Motor neuron (in vitro differentiated cells): ENCODE measurements around the gene NRIP1. TPM values are rescaled to one million over a fixed set of nuclear protein-coding genes. Genes with fewer than 3 reads are reported as not detected.

Experiments
- ATAC-seq, 8 experiments: fragments of 200-7000 bp; cut with Tn5 transposase; replicated peaks in 6 of 8; 2 replicates each; pipeline ENCODE4 v1.8.0; 2021; ENCODE audit warnings: mild to moderate bottlenecking in 8 of 8, moderate library complexity in 8 of 8
- H3K27ac ChIP-seq, 2 donors: fragments of 250-450 bp; sonication (Bioruptor Pico); 2 replicates each; pipeline ENCODE4 v1.9.0; 2021; ENCODE audit warnings: antibody characterized with exemption in 2 of 2, mild to moderate bottlenecking in 2 of 2, moderate library complexity in 1 of 2
- H3K4me1 ChIP-seq, 2 donors: fragments of 250-450 bp; sonication (Bioruptor Pico); replicated peaks in 1 of 2; 2 replicates each; pipeline ENCODE4 v1.6.1; 2021; ENCODE audit warnings: antibody characterized with exemption in 2 of 2, mild to moderate bottlenecking in 2 of 2, moderate library complexity in 1 of 2
- H3K4me3 ChIP-seq, 5 donors: fragments of 250-450 bp; sonication (Bioruptor Pico); 2 replicates each; pipeline ENCODE4 v1.9.0; 2021; ENCODE audit warnings: antibody characterized with exemption in 5 of 5, mild to moderate bottlenecking in 5 of 5, moderate library complexity in 4 of 5
- WGBS, 10 experiments: fragments of 450-650 bp; shearing (Covaris generic); methylation state at CpG; one replicate each; pipeline ENCODE4 v1.0.0; 2022; 5-methylcytosine and 5-hydroxymethylcytosine counted together
- in situ Hi-C, 9 experiments: fragments of 400-800 bp; cut with MboI; loops; one replicate each; pipeline ENCODE4 v1.15.0; 2021; ENCODE audit warnings: low sequenced_read_pairs in 9 of 9, low pct_unique_long_range_greater_than_20kb in 2 of 9; ENCODE audit not compliant: unreplicated experiment in 9 of 9
- total RNA-seq, 8 experiments: library from RNA; unstranded; fragments of 300-600 nt; gene quantifications; 2 replicates each; pipeline versions ENCODE4 v1.2.3 to v1.2.4, GENCODE V29; 2022

The NRIP1 gene
- total RNA-seq, 8 experiments from 2014 or later: 26.2 to 80.5 (median 51.6) TPM

DNA sequence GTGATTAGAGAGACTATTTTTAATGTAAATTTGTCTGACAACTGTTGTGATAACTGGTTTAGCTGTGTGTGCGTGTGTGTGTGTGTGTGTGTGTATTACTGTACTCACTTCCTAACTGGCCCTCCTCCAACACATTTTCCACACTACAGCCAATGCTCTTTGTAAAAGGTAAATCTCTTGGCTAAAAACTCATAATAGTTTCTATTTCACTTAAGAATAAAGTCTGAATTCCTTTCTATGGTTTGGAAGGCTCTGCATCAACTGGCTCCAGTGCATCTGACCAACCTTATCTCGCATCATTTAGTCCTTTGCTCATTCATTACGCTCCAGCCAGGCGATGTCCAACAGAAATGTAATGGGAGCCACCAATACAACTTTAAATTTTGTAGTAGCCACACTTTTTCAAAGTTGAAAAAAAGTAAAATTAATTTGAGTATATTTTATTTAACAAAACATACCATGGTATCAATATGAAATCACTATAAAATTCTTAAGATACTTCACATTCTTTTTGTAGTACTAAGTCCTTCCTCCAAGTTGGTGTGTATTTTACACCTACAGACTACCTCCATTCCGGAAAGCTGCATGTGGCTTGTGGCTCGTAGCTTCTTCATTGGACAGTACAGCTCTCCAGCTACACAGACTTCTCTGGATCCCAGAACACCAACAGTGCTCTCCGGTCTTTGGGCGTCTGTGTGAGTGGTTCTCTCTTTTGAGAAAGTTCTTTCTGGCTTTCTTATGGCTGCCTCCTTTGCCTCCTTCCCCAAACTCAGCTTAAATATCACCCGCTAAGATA lies 68.9 kb downstream of the NRIP1 start:
- peaks cover under 1 to 3% of the 10 kb centered on the region in 2 donors for H3K4me1 ChIP-seq
- H3K4me3 ChIP-seq: no peak overlapping the region
- 85 to 100% (median 93%) methylated on average over 4 to 9 of the region's 9 CpGs for WGBS, 10 experiments
- in situ Hi-C loops: no loop called here
- H3K27ac ChIP-seq: no peak overlapping the region
- peak in 1 of 8 experiments; percentile 16 for ATAC-seq

DNA sequence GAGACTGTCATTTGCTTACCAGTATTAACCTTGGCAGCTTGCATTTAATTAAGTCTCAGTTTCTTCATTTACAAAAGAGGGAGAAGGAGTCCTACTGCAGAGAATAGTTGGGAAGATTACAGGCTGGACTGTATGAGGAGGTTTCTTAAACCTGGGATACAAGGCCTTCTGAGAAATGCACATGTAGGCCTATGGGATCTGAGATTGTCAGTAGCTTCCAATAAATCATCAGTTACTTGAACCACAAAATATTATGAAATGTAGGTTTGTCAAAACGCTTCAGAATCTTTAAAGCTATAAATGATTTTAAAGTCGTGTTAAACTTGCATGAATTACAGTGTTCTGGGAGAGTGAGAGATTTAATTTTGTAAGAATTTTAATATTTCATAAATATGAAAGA lies 69.6 kb downstream of the NRIP1 start:
- Histone ChIP-seq H3K4me3 (no peak overlapping the region), H3K4me1 (no peaks in the 10 kb centered on the region), H3K27ac (no peak overlapping the region)
- in situ Hi-C loops: no loop called here
- 34 to 100% (median 91%) methylated on average over 1 to 2 of the region's 2 CpGs; no CpG with 5 or more reads in 1 of the 10 experiments for WGBS, 10 experiments
- ATAC-seq: no peak

DNA sequence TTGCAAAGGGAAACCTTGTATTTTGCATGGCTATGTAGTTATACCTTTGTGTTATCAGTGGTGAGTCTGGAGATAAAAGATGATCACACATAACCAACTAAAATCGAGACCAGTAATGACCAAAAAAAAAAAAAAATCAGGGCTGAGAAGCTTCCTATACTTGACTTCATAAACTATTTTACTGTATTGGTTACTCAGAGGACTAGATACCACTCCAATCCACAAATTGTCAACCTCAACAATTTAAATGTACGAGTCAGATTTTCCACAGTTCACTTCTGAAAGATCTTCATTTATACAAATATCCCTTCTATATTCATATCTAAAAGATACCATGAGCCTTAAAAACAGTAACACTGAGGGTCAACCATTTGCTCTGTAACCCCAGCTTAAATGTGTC lies 71.7 kb downstream of the NRIP1 start:
- H3K27ac ChIP-seq: no peak overlapping the region
- no peak overlapping the region for H3K4me3 ChIP-seq
- WGBS, 10 experiments: 93 to 100% (median 100%) methylated on average over 1 to 2 of the region's 2 CpGs; no CpG with 5 or more reads in 1 of the 10 experiments
- no peak for ATAC-seq
- H3K4me1 ChIP-seq: no peaks in the 10 kb centered on the region
- in situ Hi-C loops: no loop called here

DNA sequence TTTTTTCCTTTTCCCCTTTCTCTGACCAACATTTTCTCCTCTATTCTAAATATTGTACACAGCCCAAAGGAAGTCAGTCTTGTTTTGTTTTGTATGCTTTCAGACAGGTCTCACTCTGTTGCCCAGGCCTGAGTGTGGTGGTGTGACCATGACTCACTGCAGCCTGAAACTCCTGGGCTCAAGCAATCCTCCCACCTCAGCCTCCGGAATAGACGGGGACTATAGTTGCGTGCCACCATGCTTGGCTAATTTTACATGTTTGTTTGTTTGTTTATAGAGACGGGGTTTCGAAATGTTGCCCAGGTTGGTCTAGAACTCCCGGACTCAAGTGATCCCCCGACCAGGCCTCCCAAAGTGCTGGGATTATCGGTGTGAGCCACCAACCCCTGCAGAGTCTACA lies 72.8 kb downstream of the NRIP1 start:
- H3K27ac ChIP-seq: no peak overlapping the region
- H3K4me3 ChIP-seq: no peak overlapping the region
- peaks cover 7 to 10% of the 10 kb centered on the region in 2 donors for H3K4me1 ChIP-seq
- in situ Hi-C loops: no loop called here
- WGBS, 10 experiments: 87 to 100% (median 96%) methylated on average over 3 to 6 of the region's 8 CpGs; no CpG with 5 or more reads in 2 of the 10 experiments
- no peak for ATAC-seq

DNA sequence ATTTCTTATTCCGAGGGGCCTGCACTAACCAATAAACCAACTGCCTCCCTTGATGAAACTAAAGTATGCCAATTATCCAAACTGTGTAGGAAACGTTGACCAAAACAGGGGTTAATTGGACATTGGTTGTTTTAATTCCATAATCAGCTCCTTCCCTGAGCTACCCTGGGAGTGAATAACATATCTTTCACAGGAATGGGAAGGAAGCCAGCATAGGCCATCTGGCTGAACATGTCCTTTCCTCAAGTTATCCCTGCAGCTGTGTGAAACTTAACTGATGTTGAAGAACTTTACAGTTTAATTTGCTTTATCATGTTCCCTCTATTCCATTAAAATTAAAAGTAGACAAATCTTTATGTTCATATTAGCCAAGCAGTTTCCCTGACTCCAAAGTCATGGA lies 75.4 kb downstream of the NRIP1 start:
- H3K4me3 ChIP-seq: no peak overlapping the region
- H3K4me1 ChIP-seq: peaks cover 7 to 11% of the 10 kb centered on the region in 2 donors
- ATAC-seq: peak in 1 of 8 experiments; percentile 66
- in situ Hi-C loops: no loop called here
- 14 to 100% (median 91%) methylated on average over 1 to 2 of the region's 2 CpGs; no CpG with 5 or more reads in 2 of the 10 experiments for WGBS, 10 experiments
- H3K27ac ChIP-seq: no peak overlapping the region

DNA sequence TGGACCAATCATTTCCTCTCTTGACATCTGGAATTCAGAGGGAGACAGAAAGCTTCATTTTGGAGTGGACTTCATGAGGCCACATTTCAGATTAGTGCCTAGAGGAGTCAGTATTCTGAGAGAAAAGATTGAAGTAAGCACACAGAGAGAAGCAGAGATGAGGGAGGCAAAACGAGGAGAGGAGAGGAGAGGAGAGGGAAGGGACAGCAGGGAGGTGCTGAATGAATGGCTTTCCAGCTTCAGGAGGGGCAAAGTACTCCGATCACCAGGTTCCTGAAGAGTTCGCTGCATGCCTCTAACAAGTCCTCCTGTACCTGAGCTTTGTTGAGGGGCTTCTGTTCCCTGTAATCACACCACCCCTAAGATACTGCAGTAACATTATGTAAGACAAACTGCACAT lies 76.0 kb downstream of the NRIP1 start:
- H3K27ac ChIP-seq: no peak overlapping the region
- WGBS, 10 experiments: 0 to 100% (median 72%) methylated on average over 1 to 3 of the region's 3 CpGs; no CpG with 5 or more reads in 3 of the 10 experiments
- H3K4me3 ChIP-seq: no peak overlapping the region
- in situ Hi-C loops: no loop called here
- no peak for ATAC-seq
- peaks cover 7 to 11% of the 10 kb centered on the region in 2 donors for H3K4me1 ChIP-seq

DNA sequence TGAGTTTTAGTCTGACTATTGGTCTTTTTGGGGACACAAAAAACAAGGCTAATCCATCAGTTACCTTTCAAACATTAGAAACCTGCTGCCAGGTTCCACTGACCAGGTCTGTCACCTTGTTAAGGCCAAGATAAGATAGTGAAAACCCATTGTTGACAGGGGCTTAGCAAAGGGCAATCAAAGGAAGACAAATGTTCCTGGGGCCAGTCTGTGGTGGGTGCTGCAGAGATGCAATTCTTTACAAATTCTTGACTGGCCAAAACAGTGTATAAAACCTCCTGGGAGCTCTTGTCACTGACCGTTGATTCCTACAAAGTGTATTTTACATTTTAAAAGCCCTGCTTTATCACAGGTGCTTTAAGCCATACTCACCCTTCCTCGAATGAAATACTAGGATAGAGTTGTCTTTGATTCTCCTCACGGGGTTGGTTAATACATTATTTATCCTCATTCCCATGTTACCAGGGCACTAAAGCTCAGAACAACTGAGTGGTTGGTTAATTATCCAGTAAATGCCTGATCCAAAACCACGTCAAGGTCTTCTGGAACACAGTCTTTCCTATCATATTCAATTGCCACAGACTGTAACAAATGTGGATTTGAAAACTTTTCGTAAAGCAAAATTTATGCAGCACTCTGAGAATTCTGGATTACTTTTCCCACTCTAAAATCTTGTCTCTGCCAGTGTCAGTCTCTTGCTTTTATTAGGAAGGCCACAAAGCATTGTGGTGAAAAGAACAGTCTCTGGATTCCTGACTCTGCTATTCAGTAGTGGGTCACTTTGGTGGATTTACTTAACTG lies 77.2 kb downstream of the NRIP1 start:
- H3K4me3 ChIP-seq: no peak overlapping the region
- 65 to 100% (median 72%) methylated on average over 2 to 5 of the region's 5 CpGs; no CpG with 5 or more reads in 2 of the 10 experiments for WGBS, 10 experiments
- peaks cover 7 to 11% of the 10 kb centered on the region in 2 donors for H3K4me1 ChIP-seq
- in situ Hi-C loops: no loop called here
- ATAC-seq: no peak
- no peak overlapping the region for H3K27ac ChIP-seq

DNA sequence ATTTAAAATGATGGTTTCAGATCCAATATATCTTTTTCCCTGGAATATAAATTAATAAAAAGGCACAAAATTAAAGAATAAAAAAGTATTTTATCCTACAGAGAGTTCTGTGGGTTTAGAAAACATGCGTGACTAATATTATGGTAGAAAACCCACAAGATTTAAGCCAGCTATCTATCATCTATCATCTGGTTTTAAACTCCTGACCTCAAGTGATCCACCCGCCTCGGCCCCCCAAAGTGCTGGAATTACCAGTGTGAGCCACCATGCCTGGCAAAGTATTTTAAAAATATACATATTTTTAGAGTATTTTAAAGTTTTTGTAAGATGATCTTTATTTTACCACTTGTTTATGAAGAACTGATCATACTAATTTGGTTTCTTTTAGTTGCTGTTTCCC lies 79.5 kb downstream of the NRIP1 start:
- 81 to 100% (median 91%) methylated on average over 1 to 3 of the region's 3 CpGs for WGBS, 10 experiments
- ATAC-seq: no peak

DNA sequence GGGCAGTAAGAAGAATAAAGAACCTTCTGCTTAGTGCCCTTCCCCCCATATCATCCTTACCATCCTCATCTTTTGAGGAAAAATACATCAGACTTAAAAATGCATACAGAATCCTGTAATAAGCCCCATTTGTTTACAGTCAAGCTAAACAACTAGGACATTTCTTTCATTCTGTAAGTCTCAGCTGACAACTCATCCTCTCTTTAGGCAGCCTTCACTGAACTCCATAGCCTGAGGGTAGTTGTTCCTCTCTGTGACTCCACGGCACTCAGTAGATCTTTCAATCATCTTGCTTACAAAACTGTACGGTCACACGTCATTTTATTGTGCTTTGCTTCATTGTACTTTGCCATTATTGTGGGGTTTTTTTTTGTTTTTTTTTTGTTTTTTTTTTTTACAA lies 82.5 kb downstream of the NRIP1 start:
- in situ Hi-C loops: no loop called here
- WGBS, 10 experiments: 75 to 100% (median 92%) methylated on average over 2 to 3 of the region's 3 CpGs; no CpG with 5 or more reads in 2 of the 10 experiments
- Histone ChIP-seq H3K4me3 (no peak overlapping the region), H3K27ac (no peak overlapping the region), H3K4me1 (peaks cover under 1 to 8% of the 10 kb centered on the region in 2 donors)
- no peak for ATAC-seq

More for the DNA sequence above, 79.5 kb downstream of the NRIP1 start:
- Histone ChIP-seq H3K27ac (no peak overlapping the region), H3K4me1 (peaks cover 7 to 11% of the 10 kb centered on the region in 2 donors), H3K4me3 (no peak overlapping the region)
- in situ Hi-C loops: no loop called here

DNA sequence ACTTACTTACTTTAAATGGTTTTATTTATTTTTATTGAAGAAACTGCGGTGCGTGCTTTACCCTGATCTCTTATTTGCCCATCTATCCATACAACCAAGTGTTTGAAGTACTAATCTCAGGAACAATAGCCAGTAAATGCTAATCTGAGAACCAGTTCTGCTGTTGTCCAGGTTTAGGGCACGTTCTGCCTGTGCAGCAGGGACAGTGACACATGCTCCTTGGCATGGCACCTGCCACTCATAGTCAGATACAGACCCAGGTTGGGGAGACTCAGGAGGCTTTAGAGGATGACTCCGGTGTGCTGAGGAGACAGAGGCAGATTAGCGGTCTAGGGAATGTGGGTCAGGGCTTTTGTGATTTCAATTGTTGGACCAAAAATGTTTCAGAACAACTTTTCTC lies 83.6 kb downstream of the NRIP1 start:
- ATAC-seq: no peak
- 75 to 100% (median 98%) methylated on average over 2 to 5 of the region's 5 CpGs; no CpG with 5 or more reads in 2 of the 10 experiments for WGBS, 10 experiments
- in situ Hi-C loops: no loop called here
- Histone ChIP-seq H3K27ac (no peak overlapping the region), H3K4me3 (no peak overlapping the region), H3K4me1 (peaks cover 0 to 3% of the 10 kb centered on the region in 2 donors)

DNA sequence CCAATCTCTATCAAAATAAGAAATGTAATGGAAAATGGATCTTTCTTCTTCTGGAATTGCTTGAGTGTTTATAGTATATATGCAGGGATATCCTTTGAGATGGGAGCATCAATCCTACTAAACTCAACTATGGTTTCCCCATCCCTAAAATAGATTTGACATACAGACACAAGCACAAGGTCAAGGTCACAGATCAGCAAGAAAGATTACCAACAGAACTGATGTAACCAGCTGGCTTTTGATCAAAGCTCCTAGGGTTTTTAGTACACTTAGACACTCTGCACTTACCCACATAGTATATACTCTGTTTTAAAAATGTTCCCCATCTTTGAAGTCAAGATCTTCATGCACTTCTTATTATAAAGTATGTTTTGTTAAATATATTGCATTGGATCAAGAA lies 85.5 kb downstream of the NRIP1 start:
- peaks cover 0 to 3% of the 10 kb centered on the region in 2 donors for H3K4me1 ChIP-seq
- no peak overlapping the region for H3K4me3 ChIP-seq
- in situ Hi-C loops: no loop called here
- no peak overlapping the region for H3K27ac ChIP-seq
- no peak for ATAC-seq

DNA sequence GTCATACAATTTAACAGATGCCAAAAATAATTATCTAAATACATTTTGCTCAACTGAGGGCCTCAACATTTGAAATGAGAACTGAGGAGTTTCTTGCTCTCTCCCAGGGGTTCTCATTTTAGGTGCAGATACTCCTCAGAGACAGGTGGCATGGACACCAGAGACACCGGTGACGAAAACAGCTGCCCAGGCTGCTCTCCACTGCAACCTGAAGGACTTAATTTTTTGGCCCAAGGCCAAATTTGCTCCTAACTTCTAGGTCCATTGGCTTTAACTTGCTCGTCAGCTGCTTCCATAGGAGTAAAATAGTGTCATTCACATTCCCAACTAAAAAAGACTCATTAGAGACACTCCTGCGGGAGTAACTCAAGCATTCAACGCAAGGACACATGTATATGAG lies 87.0 kb downstream of the NRIP1 start:
- H3K4me3 ChIP-seq: no peak overlapping the region
- peaks cover 0 to 3% of the 10 kb centered on the region in 2 donors for H3K4me1 ChIP-seq
- WGBS, 10 experiments: 92 to 100% (median 100%) methylated on average over 2 to 5 of the region's 5 CpGs; no CpG with 5 or more reads in 2 of the 10 experiments
- in situ Hi-C loops: no loop called here
- ATAC-seq: no peak
- H3K27ac ChIP-seq: no peak overlapping the region

DNA sequence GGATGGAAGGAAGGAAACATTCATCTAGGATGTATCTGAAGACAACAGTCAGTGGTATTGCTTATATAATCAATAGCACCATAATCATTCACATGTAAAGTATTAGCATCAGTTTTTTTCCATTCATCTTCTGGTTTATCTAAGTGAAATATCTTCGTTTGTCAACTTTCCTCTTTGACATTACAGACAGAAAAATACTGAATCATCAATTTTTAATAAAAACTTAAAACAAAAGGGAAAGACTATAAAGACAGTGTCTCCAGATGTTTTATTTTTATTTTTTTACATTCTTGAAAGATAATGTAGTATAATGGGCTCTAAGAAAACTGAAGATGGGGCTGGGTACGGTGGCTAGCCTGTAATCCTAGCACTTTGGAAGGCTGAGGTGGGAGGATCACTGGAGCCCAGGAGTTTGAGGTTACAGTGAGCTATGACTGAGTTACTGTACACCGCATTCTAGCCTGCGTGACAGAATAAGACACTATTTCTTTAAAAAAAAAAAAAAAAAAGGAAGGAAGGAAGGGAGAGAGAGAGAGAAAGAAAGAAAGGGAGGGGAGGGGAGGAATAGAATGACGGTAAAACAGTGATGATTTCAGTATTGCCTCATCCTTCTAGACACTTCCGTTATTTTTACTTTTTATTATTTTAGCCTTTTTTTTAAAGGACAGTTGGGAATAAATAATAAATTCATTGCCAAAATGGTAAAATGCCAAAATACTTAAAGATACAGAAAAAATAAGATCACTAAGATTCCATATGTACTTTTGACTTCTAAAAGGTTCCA lies 89.5 kb downstream of the NRIP1 start:
- H3K4me3 ChIP-seq: no peak overlapping the region
- no peak overlapping the region for H3K27ac ChIP-seq
- no peak for ATAC-seq
- in situ Hi-C loops: no loop called here
- 59 to 100% (median 95%) methylated on average over 1 to 6 of the region's 6 CpGs for WGBS, 10 experiments
- peaks cover 0 to 3% of the 10 kb centered on the region in 2 donors for H3K4me1 ChIP-seq
